Glutamatergic neuron (in vitro differentiated cells): ENCODE measurements around the gene AP1M1. TPM values are rescaled to one million over a fixed set of nuclear protein-coding genes. Genes with fewer than 3 reads are reported as not detected.

Experiments used
- DNase-seq: peaks from one replicate; pipeline ENCODE4 v3.0.0; 2022
- H3K27ac Mint-ChIP-seq: one replicate; pipeline ENCODE4 v1.8.0; 2020; ENCODE audit warnings: mild to moderate bottlenecking, mixed read lengths, inconsistent platforms; ENCODE audit not compliant: unreplicated experiment
- H3K27me3 Mint-ChIP-seq: one replicate; pipeline ENCODE4 v1.8.0; 2020; ENCODE audit warnings: mild to moderate bottlenecking, moderate library complexity, mixed read lengths, inconsistent platforms; ENCODE audit not compliant: unreplicated experiment
- H3K36me3 Mint-ChIP-seq: one replicate; pipeline ENCODE4 v1.8.0; 2020; ENCODE audit warnings: mild to moderate bottlenecking, mixed read lengths, inconsistent platforms; ENCODE audit not compliant: unreplicated experiment
- H3K4me1 Mint-ChIP-seq: one replicate; pipeline ENCODE4 v1.8.0; 2020; ENCODE audit warnings: mild to moderate bottlenecking, low read depth, mixed read lengths, inconsistent platforms; ENCODE audit not compliant: unreplicated experiment
- H3K4me3 Mint-ChIP-seq: one replicate; pipeline ENCODE4 v1.8.0; 2020; ENCODE audit warnings: mild to moderate bottlenecking, mixed read lengths, inconsistent platforms; ENCODE audit not compliant: unreplicated experiment
- H3K9me3 Mint-ChIP-seq: one replicate; pipeline ENCODE4 v1.8.0; 2020; ENCODE audit warnings: mild to moderate bottlenecking, moderate library complexity, mixed read lengths, inconsistent platforms; ENCODE audit not compliant: unreplicated experiment
- total RNA-seq: library from RNA; stranded (reverse); fragmentation: NEBNext Ultra II Directional; extraction: Animal tissue kit (Norgen Biotek cat#: 25700); gene quantifications from one replicate; pipeline ENCODE4 v1.2.1, GENCODE V29; 2021; ENCODE audit not compliant: unreplicated experiment
- TF ChIP-seq, protein P1 (sequence below): fragments of 200-600 bp; sonication (generic); IDR thresholded peaks from one replicate; pipeline ENCODE4 v1.5.0; 2021; ENCODE audit not compliant: partially characterized antibody, unreplicated experiment

AP1M1 gene
- total RNA-seq, 1 donor from 2014 or later: 87.6 TPM

DNA sequence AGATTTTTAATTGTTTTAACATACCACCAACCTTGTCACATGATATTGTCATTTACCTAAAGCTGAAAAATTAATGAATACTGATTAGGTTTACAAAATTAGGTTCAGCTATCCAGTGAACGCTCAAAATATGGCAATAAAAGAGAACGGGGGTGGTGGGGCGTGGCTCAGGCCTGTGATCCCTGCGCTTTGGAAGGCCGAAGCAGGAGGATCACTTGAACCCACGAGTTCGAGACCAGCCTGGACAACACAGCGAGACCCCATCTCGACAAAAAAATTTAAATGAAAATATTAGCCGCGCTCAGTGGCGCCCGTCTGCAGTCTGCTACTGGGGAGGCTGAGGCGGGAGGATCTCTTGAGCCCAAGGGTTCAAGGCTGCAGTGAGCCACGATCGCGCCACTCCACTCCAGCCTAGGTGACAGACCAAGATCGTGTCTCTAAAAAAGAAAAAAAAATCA lies 13.0 kb upstream of the AP1M1 start:
- peak overlapping the region; percentile 90 for H3K27ac Mint-ChIP-seq
- peaks cover 3% of the 10 kb centered on the region for H3K4me1 Mint-ChIP-seq
- DNase-seq: no peak
- TF ChIP-seq, protein P1, sequence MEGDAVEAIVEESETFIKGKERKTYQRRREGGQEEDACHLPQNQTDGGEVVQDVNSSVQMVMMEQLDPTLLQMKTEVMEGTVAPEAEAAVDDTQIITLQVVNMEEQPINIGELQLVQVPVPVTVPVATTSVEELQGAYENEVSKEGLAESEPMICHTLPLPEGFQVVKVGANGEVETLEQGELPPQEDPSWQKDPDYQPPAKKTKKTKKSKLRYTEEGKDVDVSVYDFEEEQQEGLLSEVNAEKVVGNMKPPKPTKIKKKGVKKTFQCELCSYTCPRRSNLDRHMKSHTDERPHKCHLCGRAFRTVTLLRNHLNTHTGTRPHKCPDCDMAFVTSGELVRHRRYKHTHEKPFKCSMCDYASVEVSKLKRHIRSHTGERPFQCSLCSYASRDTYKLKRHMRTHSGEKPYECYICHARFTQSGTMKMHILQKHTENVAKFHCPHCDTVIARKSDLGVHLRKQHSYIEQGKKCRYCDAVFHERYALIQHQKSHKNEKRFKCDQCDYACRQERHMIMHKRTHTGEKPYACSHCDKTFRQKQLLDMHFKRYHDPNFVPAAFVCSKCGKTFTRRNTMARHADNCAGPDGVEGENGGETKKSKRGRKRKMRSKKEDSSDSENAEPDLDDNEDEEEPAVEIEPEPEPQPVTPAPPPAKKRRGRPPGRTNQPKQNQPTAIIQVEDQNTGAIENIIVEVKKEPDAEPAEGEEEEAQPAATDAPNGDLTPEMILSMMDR: no peak
- H3K36me3 Mint-ChIP-seq: no peaks in the 10 kb centered on the region
- H3K4me3 Mint-ChIP-seq: peak overlapping the region; percentile 93
- peaks cover 8% of the 10 kb centered on the region for H3K27me3 Mint-ChIP-seq
- H3K9me3 Mint-ChIP-seq: peaks cover 6% of the 10 kb centered on the region

DNA sequence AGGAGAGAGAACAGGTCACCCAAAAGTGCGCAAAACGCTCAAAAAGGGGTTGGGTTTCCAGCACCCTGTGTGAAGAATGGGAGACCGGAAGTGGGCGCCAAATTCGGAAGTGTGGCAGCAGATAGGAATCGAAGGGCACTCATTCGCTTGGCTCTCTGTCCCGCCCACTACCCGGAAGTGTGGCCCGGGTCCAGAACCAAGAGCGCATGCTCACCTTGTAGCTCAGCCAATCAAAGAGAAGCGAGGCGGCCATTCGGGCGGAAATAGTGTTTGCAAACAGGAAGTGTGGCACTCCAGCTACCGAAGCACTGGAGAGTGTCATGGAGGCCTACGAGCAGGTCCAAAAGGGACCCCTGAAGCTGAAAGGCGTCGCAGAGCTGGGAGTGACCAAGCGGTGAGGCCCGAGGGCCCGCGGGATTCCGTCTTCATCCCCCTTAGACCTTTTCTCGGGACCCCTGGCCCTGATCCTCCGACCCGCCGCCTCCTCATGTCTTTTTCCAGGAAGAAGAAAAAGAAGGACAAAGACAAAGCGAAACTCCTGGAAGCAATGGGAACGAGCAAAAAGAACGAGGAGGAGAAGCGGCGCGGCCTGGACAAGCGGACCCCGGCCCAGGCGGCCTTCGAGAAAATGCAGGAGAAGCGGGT lies 12.5 kb upstream of the AP1M1 start, which contains the start of gene FAM32A:
TSS of gene FAM32A (plus strand) at position 288 of the 645 bp plus-strand sequence. CDS start at position 321, 33 bp downstream.
- Mint-ChIP-seq H3K27ac (peak within 1 kb of the TSS; percentile 90), H3K4me3 (peak within 1 kb of the TSS; percentile 93)
- TF ChIP-seq, protein P1: no peak

DNA sequence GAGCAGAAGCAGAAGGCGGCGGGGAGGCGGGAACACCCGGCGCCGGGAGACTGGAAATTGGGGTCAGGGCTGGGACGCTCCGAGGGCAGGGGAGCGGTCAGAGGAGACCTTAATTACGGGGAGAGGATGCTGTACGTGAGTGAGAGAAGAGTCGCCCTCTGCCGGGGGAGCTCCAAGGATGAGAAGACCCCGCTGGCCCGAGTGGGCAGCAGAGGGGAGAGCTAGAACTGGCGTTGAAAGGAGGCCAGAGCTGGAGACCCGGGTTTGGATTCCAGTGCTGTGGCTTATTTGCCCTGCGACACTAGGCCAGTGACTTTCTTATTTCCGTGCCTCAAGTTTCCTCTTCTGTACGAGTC lies 12.0 kb upstream of the AP1M1 start:
- Mint-ChIP-seq H3K27ac (peak overlapping the region; percentile 90), H3K4me1 (peaks cover 3% of the 10 kb centered on the region), H3K9me3 (peaks cover 6% of the 10 kb centered on the region), H3K36me3 (no peaks in the 10 kb centered on the region), H3K27me3 (peaks cover 8% of the 10 kb centered on the region), H3K4me3 (peak overlapping the region; percentile 93)
- TF ChIP-seq, protein P1: peak; percentile 57
- peak; percentile 84 for DNase-seq

More for the DNA sequence above, 12.5 kb upstream of the AP1M1 start, which contains the start of gene FAM32A:
- Mint-ChIP-seq H3K4me1 (peaks cover 3% of the 10 kb centered on the region), H3K27me3 (peaks cover 8% of the 10 kb centered on the region), H3K9me3 (peaks cover 6% of the 10 kb centered on the region), H3K36me3 (no peaks in the 10 kb centered on the region)
- DNase-seq: peak; percentile 97

DNA sequence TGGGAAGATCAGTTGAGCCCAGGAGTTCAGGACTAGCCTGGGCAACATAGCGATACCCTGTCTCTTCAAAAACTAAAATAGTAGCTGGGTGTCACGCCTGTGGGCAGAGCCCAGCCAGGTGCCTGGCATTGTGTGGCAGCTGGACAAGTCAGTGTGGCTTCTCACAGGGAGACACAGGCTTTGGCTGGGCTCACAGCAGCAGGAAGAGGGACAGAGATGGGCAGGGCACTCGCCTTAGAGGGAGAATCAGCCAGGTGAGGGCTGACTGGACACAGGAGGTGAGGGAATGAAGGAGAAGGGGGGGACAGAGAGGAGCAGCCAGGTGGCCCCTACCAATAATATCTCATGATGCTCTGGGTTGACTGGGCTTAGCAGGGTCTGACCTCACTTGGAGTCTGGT lies 9.2 kb upstream of the AP1M1 start:
- DNase-seq: no peak
- Mint-ChIP-seq H3K4me3 (no peak overlapping the region), H3K9me3 (peaks cover 6% of the 10 kb centered on the region), H3K4me1 (peaks cover 3% of the 10 kb centered on the region), H3K27me3 (peaks cover 8% of the 10 kb centered on the region), H3K36me3 (no peaks in the 10 kb centered on the region), H3K27ac (no peak overlapping the region)
- TF ChIP-seq, protein P1: no peak

DNA sequence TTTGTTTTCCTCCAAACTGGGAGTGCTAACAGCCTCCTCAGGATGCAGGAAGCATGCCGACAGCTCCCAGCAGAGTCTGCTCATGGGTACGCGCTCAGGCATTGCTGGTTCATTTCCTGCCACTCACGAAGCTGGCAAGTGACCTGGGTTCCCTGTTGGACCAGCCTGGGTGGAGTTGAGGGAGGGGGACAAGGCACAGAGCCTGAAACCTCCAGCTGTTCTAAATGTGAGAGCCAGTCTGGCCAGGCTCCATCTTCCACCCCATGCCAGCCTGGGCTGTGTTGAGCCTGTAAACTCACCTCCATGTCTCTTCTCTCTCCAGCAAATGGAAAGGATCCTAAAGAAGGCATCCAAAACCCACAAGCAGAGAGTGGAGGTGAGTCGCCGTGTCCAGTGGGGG lies 7.5 kb upstream of the AP1M1 start:
- no peaks in the 10 kb centered on the region for H3K36me3 Mint-ChIP-seq
- no peak overlapping the region for H3K4me3 Mint-ChIP-seq
- peaks cover 2% of the 10 kb centered on the region for H3K9me3 Mint-ChIP-seq
- H3K27ac Mint-ChIP-seq: no peak overlapping the region
- H3K4me1 Mint-ChIP-seq: peaks cover 3% of the 10 kb centered on the region
- peaks cover 4% of the 10 kb centered on the region for H3K27me3 Mint-ChIP-seq
- TF ChIP-seq, protein P1: no peak
- DNase-seq: no peak
